ENCODE measurements around the gene LRRK2.
A peak's percentile ranks its signal among the peaks of the same experiment; 100 is the strongest.
"Not testable (repeated sequence)": the region's sequence is repeated elsewhere in the genome, so short reads cannot be mapped to it uniquely, and the experiment has no call there.

LRRK2 gene

DNA sequence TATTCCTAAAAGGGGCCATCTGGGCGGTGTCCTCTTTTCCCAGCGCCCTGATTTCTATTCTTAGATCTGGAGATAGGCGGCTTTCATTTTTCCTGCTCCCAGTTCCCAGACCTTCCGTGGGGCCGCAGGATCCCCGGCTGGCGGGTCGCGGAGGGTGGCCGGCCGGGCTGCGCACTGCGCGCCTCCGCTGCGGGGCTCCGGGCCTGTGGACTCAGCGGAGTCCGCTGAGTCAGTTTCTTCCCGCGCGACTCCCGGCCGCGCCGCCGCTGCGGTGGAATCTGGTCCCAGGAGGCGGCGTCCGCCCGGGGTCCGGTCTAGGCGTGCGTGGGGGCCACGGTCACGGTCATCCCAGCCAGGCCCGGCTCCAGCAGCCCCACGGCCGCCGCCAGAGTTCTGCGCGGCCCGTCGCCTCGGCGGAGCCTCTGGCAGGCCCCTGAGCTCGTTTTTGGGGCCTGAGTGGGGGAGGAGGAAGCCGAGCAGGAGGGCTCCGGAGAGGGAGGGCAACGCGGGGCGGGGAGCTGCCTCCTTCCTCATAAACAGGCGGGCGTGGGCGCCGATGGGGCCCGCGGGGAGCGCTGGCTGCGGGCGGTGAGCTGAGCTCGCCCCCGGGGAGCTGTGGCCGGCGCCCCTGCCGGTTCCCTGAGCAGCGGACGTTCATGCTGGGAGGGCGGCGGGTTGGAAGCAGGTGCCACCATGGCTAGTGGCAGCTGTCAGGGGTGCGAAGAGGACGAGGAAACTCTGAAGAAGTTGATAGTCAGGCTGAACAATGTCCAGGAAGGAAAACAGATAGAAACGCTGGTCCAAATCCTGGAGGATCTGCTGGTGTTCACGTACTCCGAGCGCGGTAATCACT is at the start of gene LRRK2:
TSS of gene LRRK2 (plus strand) at position 559 of the 853 bp plus-strand sequence. CDS start at position 694, 135 bp downstream.
- DNase-seq (ENCODE audit: low read depth), result peak; percentile 48

GRCh38 chr12:40175045-40175444 is 49.8 kb upstream of the LRRK2 start:
- DNase-seq (ENCODE audit: low read depth), result no peak

- no peak for DNase-seq (ENCODE audit: low read depth)
Measured at GRCh38 chr12:40175489-40175888, 49.3 kb upstream of the LRRK2 start.

GRCh38 chr12:40178701-40179100 is 46.1 kb upstream of the LRRK2 start:
- DNase-seq (ENCODE audit: low read depth), result no peak

GRCh38 chr12:40181490-40181889 is 43.3 kb upstream of the LRRK2 start:
- DNase-seq (ENCODE audit: low read depth), result no peak

GRCh38 chr12:40183715-40184114 is 41.1 kb upstream of the LRRK2 start:
- DNase-seq (ENCODE audit: low read depth), result no peak

- DNase-seq (ENCODE audit: low read depth), result no peak
Measured at GRCh38 chr12:40184493-40185302, 40.1 kb upstream of the LRRK2 start.

DNA sequence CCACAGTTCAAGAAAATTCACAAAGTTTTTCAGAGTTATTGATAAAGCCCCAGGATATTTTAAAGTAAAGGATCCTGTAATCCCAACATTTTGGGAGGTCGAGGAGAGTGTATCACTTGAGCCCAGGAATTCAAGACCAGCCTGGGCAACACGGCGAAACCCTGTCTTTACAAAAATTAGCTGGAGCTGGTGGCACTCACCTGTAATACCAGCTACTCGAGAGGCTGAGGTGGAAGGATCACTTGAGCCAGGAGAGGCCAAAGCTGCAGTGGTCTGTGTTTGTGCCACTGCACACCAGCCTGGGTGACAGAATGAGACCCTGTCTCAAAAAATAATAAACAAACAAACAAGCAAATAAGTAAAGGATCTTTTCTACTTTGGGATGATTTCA is 39.5 kb upstream of the LRRK2 start:
- no peak for DNase-seq (ENCODE audit: low read depth)

DNA sequence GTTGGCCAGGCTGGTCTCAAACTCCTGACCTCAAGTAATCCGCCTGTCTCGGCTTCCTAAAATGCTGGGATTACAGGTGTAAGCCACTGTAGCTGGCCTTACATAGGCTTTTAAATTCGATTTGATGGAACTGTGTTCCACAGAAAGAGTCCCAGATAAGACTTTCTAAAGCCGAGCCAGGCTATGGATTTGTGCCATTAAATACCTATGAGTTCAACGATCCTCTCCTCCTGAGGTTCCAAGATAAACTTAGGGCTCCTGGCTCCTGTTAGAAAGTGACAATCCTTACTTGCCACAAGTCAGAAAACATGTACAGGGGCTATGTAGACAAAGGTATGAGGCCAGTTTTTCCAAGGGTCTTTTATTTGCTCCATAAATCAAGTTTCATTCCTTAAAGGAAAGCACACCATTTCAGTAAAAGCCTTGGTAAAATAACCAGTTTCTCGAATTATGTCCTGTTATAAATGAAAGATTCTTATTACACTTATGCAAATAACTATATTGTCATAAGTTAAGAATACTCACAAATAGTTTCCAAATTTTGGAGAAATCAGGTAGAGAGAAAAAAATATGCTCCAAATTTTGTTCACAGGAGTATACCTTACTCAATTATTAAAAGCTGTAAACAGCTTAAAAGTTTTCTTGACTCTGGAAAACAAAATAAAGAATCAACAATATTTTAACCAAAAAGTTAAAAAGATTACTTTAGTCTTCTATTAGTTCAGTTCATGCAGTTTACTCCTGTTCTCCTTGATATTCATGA is 36.1 kb upstream of the LRRK2 start:
- DNase-seq (ENCODE audit: low read depth), result no peak

DNA sequence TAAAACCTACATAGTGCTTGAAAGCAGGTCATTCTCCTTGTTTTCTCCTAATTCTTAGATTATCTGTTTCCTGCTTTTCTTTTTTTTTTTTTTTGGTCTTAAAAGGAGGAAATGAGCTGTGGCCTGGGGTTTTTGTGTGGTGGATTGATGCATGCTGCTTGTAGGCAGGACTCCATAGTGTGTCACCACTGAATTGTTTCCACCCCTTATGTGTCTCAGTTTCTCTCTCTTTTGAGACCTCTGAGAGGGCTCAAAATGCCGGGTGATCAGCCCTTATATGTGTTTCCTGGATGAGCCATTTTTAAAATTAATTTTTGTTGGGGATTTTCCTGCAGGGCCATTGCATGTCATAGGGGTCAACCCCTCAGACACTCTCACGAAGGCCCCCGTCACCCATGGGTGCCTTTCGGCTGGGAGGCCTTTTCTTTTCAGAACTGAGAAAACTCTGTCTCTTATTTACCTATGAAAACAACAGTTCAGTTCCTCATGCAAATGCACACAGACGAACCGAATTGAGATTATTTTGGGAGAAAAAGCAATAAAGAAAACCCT is 32.0 kb upstream of the LRRK2 start:
- DNase-seq (ENCODE audit: low read depth), result no peak

- no peak for DNase-seq (ENCODE audit: low read depth)
Measured at GRCh38 chr12:40194846-40195245, 30.0 kb upstream of the LRRK2 start.

DNA sequence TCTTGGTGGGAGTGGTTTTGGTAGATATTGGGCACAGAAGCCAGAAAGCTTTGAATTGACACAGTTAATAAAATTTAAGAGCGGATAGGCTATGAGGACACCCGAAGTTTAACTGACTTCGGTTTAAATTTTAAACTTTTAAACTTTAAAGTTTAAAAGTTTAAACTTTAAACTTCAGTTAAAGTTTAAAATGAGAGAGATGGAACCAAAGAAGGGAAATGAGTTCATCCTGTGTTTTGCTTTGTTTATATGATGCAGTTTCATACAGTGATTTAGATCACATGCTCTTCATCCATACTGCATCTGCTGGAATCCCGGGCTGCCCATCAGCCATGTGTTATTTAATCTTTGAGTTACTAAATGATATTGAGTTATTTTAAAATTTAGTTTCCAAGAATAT is 27.2 kb upstream of the LRRK2 start:
- DNase-seq (ENCODE audit: low read depth), result no peak

DNA sequence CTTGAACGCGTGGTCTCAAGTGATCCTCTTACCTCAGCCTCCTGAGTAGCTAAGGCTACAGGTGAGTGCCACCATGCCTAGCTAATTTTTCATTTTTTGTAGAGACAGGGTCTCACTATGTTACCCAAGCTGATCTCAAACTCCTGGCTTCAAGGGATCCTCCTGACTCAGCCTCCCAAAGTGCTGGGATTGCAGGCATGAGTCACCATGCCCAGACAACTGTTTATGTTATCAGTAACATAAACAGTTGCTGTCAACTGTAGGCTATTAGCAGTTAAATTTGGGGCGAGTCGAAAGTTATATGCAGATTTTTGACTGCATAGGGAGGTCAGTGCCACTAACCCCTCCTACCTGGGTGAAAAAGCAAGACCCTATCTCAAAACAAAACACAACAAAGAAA is 26.2 kb upstream of the LRRK2 start:
- DNase-seq (ENCODE audit: low read depth), result no peak

DNA sequence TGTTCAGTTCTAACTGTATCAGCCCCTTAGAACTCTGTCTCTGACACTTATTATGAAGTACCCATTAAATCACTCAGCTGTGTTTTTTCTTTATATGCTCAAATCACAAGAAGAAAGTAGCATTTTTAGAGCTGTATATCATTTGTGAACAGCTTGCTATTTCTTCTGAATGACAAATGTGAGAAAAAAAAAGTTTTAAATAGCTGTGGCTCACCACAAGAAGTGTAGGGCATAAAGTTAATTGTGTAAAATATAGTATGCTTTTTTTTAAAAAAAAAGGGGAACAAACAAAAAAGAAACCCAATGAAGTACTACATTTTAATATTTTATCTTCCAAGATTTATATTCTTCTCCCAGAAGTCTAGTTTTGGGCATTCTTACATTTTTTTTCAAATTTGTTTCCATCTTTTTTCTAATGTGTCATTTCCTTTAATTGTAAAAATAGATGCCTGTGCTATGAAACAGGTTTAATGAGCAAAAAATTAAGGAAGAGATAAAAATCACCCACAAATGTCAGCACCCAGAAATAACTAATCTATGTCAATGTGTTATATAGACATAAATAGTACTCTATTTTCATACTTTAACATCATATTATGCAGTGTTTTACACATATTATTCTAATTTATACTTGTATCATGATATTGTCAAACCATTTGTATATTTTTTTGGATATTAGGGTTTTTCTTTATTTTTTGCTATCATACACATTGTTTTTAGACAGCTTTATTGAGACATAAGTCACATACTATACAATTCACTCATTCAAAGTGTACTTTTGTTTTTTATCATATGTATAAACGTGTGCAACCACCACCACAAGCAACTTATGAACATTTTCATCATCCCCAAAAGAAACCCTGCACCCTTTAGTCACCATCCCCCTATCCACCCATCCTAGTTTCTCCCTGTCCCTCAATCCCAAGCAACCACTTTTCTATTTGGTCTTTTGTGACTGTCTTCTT is 22.4 kb upstream of the LRRK2 start:
- no peak for DNase-seq (ENCODE audit: low read depth)

- no peak for DNase-seq (ENCODE audit: low read depth)
Measured at GRCh38 chr12:40203060-40203430, 21.8 kb upstream of the LRRK2 start.

- DNase-seq (ENCODE audit: low read depth), result no peak
Measured at GRCh38 chr12:40204337-40204736, 20.5 kb upstream of the LRRK2 start.

- DNase-seq (ENCODE audit: low read depth), result no peak
Measured at GRCh38 chr12:40207551-40207950, 17.2 kb upstream of the LRRK2 start.

- DNase-seq (ENCODE audit: low read depth), result no peak
Measured at GRCh38 chr12:40208707-40209446, 15.9 kb upstream of the LRRK2 start.

DNA sequence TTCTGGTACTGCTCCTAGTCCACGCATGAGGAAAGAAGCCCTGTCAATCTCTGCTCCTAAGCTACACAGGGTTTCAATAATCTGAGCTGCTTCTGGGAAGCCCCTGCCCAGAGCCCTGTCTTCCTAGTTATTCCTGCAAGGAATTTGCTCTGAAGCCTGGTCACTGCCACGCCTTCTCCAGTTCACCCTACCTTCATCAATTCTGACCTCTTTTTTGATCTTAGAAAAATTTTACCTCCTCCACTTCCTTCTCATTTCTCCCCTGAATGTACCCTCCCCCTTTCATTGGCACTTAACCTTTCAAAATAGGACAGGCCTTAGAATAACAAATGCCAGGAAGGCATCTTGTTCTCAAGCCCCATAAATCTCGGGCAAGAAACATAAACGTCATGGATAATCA is 14.9 kb upstream of the LRRK2 start:
- no peak for DNase-seq (ENCODE audit: low read depth)

DNA sequence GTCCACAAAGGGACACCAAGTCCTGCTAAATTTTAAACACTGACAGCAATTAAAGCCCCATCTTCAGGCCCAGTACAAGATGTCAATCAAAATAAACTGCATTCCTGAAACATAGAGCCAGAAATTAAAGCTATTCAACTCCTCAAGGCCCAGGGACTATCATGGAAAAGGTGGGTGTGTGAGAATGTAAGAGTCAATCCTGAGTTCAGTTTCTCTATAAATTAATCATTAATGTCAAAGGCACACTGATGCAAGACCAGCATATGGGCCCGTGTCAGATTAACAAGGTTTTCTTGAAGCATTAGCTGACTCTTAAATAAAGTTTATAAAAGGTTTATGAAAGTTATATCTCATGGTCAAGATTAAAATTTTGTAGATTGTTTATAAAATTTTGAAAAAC is 13.6 kb upstream of the LRRK2 start:
- not testable (repeated sequence) for DNase-seq (ENCODE audit: low read depth)

Data from GM04504 (cell line).